Measurements from ENCODE around the gene IQSEC3.
"Not testable (repeated sequence)": the region's sequence is repeated elsewhere in the genome, so short reads cannot be mapped to it uniquely, and the experiment has no call there.

IQSEC3 gene

DNA sequence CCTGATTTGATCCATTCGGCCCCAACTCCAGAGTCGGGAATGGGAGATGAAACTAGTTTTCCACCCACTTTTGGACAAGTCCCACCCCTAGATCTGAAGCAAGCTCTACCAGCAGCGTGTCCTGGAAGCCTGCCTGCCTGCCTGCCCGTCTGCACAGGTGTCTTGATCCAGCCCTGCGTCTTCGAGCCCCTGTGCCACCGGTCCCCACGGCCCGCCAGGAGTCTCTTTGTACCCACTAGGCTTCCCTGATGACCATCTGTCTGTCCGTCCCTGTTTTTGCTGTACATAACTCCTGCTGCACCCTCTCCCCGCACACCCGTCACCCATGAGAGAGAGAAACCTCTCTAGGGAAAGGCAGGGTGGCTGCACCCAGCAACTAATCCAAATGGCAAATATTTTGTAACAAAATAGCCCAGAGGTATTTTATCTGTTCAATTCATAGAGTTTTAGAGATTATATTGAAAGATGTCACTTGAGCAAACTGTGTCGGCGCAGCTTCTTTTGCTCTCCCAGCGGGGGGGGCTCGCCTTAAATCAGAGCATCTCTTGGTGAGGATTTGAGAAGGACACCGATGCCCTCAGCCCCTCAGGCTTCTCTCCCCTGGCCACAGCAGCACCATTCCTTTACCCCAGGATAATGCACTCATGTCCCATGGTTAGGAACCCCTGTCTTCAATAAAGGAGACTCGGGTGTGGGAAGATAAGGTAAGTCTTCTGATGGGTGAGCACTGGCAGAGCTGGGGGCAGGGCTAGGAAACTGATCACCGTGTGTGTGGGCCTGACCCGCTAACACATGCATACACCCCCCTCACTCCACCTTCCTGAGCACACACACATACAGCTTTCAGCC is 111.6 kb downstream of the IQSEC3 start:
- no peak for DNase-seq (ENCODE audit: low read depth, low spot score)

DNA sequence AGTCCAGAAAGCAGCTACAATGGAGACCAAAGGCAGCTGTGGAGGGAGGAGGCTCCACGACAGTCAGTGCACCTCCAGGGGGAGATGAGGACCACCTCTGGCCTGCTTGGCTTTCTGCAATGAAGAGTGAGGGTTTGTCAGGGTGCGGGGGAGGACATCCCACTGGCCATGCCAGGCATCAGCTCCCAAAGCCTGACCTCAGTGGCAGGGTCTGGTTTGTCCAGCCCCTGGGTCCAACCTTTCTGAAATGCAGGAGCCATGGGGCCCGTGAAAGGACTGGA is 112.2 kb downstream of the IQSEC3 start:
- DNase-seq (ENCODE audit: low read depth, low spot score) = no peak

GRCh38 chr12:179131-179884 is 112.7 kb downstream of the IQSEC3 start:
- DNase-seq (ENCODE audit: low read depth, low spot score) = no peak

GRCh38 chr12:179885-180284 is 113.3 kb downstream of the IQSEC3 start:
- DNase-seq (ENCODE audit: low read depth, low spot score) = no peak

DNA sequence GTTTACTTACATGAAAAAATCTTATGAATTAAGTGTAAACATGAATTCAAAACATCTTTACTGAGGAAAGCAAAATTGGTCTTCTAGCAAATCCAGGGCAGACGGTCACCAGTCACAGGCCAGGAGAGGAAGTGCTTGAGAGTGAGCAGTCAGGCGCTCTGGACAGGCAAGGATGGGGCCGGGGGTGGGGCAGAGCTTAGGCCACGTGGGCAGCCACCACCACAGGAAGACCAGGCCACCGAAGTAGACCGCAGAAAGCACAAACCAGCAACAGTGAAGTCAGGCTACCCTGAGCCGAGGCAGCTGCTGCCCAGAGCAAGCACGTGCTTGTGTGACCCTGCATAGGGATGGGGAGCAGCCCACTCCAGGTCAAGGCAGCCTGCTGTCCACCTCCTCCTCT is 113.9 kb downstream of the IQSEC3 start:
- no peak for DNase-seq (ENCODE audit: low read depth, low spot score)

DNA sequence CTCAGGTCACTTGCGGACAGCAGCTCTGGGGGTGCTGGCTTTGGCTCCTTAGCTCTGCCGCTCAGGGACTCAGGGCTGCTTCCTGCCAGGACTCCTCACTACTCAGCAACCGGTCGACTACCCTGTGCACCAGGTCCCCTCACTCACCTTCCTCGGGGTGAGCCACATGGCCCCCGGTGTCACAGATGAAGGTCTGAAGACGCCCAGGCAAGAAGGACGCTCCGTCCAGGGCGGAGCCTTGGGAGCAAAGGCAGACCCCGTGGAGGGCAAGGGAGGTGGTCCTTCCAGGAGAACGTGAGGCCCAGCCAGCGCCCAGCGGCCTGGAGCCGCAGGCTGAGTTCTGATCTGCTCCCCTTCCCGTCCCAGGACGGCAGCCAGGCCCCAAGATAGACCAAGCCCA is 115.4 kb downstream of the IQSEC3 start:
- no peak for DNase-seq (ENCODE audit: low read depth, low spot score)

DNA sequence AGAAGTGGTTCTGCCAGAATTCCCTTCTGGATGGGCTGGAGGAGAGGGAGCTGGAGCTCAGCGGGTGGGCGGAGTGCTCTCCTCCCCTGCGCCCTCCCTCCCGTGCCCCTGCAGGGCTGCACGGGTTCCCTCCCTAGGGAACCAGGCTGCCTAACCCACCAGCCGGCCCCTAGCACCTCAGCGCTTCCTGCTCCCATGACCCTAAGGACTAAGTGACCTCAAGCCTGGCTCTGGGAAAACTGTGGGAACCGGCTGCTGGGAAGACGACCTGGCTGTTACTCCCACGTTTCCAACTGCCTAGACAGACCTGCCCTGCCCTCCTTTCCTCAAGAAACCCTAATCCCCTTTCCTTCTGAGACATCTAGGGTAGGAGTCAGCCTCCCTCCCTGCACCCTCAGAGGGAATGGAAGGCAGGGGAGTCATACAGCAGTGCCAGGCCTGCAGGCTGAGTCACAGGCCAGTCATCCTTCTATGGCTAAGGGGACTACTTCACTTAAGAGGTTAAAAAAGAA is 115.9 kb downstream of the IQSEC3 start:
- DNase-seq (ENCODE audit: low read depth, low spot score) = no peak

DNA sequence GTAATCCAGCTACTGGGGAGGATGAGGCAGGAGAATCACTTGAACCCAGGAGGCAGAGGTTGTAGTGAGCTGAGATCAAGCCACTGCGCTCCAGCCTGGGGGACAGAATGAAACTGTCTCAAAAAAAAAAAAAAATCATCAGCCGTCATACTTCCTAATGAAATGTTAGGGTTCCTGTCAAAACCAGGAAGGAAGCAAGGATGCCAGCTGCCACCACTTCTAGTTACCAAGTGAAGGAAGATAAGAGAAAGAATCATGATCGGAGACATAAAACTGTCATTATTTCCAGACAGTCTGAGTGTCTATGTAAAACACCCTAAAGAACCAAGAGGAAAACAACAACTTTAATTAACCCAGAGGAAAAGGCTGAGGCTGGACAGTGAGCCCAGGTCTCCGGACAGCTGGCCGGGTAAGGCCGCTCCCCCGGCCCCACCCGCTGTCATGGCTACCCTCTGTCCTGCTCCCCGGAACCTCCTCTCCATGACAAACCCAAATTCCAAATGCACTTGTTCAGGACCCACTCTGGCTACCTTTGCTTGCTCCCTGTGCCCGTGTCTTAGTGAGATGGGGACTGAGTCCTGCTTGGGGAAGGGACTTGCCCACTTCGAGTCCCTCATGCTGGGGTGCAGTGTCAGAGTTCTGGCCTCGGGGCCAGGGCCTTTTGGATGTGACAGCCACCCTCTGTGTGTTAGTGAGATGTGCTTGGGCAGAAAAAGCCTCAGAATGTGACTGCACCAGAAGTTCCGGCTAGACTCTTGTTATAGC is 118.4 kb downstream of the IQSEC3 start:
- no peak for DNase-seq (ENCODE audit: low read depth, low spot score)

- no peak for DNase-seq (ENCODE audit: low read depth, low spot score)
Measured at GRCh38 chr12:185576-185955, 119.0 kb downstream of the IQSEC3 start.

GRCh38 chr12:186006-186625 is 119.5 kb downstream of the IQSEC3 start:
- DNase-seq (ENCODE audit: low read depth, low spot score) = no peak

DNA sequence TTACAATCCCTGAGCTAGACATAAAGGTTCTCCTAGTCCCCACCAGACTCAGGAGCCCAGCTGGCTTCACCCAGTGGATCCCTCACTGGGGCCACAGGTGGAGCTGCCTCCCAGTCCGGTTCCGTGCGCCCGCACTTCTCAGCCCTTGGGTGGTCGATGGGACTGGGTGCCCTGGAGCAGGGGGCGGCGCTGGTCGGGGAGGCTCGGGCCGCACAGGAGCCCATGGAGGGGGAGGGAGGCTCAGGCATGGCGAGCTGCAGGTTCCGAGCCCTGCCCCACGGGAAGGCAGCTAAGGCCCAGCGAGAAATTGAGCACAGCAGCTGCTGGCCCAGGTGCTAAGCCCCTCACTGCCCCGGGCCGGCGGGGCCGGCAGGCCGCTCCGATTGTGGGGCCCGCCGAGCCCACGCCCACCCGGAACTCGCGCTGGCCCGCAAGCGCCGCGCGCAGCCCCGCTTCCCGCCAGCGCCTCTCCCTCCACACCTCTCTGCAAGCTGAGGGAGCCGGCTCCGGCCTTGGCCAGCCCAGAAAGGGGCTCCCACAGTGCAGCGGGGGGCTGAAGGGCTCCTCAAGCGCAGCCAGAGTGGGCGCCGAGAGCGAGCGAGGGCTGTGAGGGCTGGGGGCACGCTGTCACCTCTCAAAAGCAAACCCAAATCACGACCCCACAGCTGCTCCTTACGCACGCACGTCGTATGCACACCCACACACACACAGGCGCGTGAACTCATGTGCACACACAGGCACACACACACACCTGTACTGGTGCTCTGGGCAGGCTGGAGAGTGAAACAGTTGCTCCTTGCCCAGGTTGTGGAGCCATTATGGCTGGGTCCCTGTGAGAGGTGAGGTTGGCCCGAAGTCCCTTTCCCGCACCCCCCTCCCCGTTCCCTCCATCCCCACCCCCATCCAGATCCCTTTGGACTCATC is 121.7 kb downstream of the IQSEC3 start:
- DNase-seq (ENCODE audit: low read depth, low spot score) = not testable (repeated sequence)

GRCh38 chr12:188910-189621 is 122.5 kb downstream of the IQSEC3 start:
- DNase-seq (ENCODE audit: low read depth, low spot score) = no peak

DNA sequence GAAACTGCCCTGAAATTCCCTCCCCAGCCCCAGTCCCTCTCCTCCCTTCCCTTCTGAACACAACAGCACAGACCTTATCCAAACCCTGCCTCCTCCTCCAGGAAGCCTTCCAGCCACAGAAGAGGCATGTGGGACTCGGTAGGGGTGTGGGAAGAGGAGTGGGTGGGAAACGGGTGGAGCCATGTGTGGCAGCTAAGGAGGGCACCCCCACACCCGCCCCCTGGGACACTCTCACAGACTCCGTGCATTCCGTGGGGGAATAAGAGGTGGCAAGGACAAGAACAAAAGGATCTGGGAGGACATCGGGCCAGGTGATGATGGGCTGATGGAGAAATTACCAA is 123.0 kb downstream of the IQSEC3 start:
- DNase-seq (ENCODE audit: low read depth, low spot score) = no peak

DNA sequence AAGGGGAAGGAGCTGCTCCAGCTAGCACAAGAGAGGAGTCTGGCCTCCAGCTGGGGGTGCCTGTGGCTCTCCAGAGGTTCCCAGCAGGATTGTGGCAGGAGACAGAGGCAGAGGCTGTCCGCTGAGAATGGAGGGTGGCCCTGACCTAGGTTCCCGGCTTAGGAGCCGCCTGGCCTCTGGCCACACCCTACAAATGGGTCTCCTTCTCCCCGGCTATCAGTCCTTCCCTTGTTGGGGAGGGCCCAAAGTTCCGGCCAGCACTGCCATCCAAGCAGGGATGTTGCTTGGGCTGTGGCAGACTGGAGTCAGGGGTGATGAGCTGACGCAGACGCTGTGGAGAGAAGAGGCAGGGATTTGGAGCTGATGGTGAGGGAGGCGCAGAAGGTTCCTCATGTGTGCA is 124.3 kb downstream of the IQSEC3 start:
- no peak for DNase-seq (ENCODE audit: low read depth, low spot score)

DNA sequence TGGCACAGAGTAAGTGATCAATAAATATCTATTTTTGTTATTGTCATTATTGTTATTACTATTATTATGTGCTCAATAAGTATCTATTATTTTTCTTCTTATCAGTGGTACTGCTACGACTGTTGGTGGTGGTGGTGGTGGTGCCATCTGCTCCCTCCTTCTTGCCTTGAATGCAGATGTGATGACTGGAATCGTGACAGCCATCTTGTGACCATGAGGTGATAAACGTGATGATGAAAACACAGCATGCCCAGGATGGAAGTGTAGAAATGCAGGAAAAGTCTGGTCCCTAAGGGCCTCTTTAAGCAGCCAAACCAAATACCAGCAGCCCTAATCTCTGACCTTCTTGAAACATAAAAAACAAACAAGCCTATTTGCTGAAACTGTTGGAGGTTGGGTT is 125.0 kb downstream of the IQSEC3 start:
- DNase-seq (ENCODE audit: low read depth, low spot score) = no peak

- DNase-seq (ENCODE audit: low read depth, low spot score) = no peak
Measured at GRCh38 chr12:193261-193660, 126.7 kb downstream of the IQSEC3 start.

- DNase-seq (ENCODE audit: low read depth, low spot score) = no peak
Measured at GRCh38 chr12:194276-194675, 127.7 kb downstream of the IQSEC3 start.

DNA sequence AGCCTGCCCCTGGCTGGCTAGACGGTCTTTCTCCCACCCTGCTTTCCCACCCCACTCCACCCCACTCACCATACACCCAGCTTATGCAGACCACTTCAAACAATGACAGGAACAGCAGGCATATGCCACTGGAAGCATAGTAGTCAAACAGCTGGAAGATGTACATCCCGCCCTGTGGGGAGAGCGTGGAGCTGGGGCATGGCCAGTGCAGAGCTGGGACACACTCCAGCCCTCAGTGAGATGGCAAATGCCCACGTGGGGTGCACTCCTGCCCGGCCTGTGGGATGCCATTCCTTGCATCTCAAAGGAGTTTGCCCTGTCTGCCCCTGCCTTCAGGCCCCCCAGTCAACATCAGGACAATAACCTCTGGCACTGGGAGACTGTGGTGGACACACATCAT is 128.6 kb downstream of the IQSEC3 start:
- DNase-seq (ENCODE audit: low read depth, low spot score) = no peak

DNA sequence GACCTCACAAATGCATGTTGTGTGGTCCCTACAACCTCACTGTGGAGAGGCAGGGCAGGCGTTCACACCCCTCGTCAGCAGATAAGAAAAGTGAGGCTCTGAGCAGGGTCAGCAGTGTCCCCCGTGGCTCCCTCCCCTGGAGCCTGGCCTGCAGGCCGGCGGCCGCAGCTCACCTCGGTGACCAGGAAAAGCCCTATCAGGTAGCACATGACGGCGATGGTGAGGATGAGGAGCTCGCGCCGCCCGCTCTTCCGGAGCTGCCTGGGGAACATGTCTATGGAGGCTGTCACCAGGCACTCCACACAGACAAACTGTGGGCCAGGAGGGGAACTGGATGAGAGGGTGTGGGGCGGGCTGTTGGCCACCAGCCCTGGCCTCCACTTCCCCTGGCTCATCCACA is 129.4 kb downstream of the IQSEC3 start:
- DNase-seq (ENCODE audit: low read depth, low spot score) = no peak

DNA sequence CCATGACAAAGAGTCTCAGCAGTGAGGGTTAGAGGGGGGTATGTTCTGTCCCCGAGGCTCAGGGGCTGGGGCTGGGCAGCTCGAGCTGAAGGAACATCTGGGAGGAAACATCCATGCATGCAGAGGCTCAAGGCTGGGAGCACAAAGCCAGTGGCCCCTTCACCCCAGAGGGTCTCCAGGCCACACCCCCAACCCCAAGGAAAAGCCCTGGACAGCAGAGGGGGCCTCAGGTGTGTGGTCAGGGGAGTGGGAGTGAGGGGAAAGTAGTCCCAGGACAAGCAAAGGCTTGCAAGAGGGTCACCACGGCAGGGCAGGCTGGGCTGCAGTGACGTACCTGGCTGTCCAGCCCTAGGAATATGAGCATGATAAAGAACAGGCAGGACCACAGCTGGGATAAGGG is 129.9 kb downstream of the IQSEC3 start:
- no peak for DNase-seq (ENCODE audit: low read depth, low spot score)

All from smooth muscle cell of the brain vasculature (primary cell).